Gastroesophageal sphincter (tissue), 4 donors: ENCODE data around the gene UBA6. TPM values are rescaled to one million over a fixed set of nuclear protein-coding genes. Genes with fewer than 3 reads are reported as not detected.

Experiments used
- ATAC-seq: fragments of 150-250 bp; one replicate; pipeline ENCODE4 v1.9.1; 2016; ENCODE audit warnings: mild to moderate bottlenecking, moderate library complexity
- H3K27ac ChIP-seq, 4 donors: fragments of 200-600 bp; sonication (generic) in 3 of 4; 1 replicate in 3 of 4; 2 replicates in 1 of 4; pipeline ENCODE4 v1.5.1; 2016 to 2019
- H3K27me3 ChIP-seq: fragments of 200-600 bp; sonication (generic); one replicate; pipeline ENCODE4 v1.5.1; 2019
- H3K36me3 ChIP-seq, 2 donors: fragments of 200-600 bp; sonication (generic); one replicate each; pipeline ENCODE4 v1.5.1; 2019; ENCODE audit warnings: control low read depth in 1 of 2
- H3K4me1 ChIP-seq, 3 donors: fragments of 200-600 bp; sonication (generic); 1 replicate in 2 of 3; 2 replicates in 1 of 3; pipeline ENCODE4 v1.5.1; 2016 to 2019; ENCODE audit warnings: control low read depth in 2 of 3
- H3K4me3 ChIP-seq, 2 donors: fragments of 200-600 bp; sonication (generic); one replicate each; pipeline ENCODE4 v1.5.1; 2019; ENCODE audit warnings: mild to moderate bottlenecking in 1 of 2, moderate library complexity in 1 of 2
- H3K9me3 ChIP-seq, 3 donors: fragments of 200-600 bp; sonication (generic); one replicate each; pipeline ENCODE4 v1.5.1; 2017 to 2019; ENCODE audit warnings: control low read depth in 2 of 3
- EP300 ChIP-seq: sonication (generic); formaldehyde crosslinking; IDR thresholded peaks from one replicate; pipeline ENCODE4 v1.6.1; 2017; ENCODE audit warnings: antibody characterized with exemption, mild to moderate bottlenecking
- POLR2A ChIP-seq, 2 donors: fragments of 450-650 bp; IDR thresholded peaks; one replicate each; pipeline ENCODE4 v1.6.1; 2017; ENCODE audit warnings: antibody characterized with exemption in 2 of 2, mild to moderate bottlenecking in 2 of 2, moderate library complexity in 1 of 2
- POLR2AphosphoS5 ChIP-seq: sonication (generic); formaldehyde crosslinking; IDR thresholded peaks from one replicate; pipeline ENCODE4 v1.6.1; 2017; ENCODE audit warnings: antibody characterized with exemption
- WGBS, 2 donors: methylation state at CpG; one replicate each; pipeline ENCODE4 v1.1.5; 2018; ENCODE audit warnings: low coverage in 1 of 2; 5-methylcytosine and 5-hydroxymethylcytosine counted together
- small RNA-seq, 4 donors: library from RNA; depleted of rRNA; stranded (forward); fragments of <200 nt; gene quantifications; one replicate each; pipeline ENCODE3, GENCODE V24; 2016
- total RNA-seq, 4 donors: library from RNA; depleted of rRNA; stranded (reverse); fragments of >200 nt; gene quantifications; one replicate each; pipeline ENCODE4 v1.1.0, GENCODE V29; 2016
- TF ChIP-seq, protein P1 (sequence below), 4 experiments: fragments of 200-600 bp in 2 of 4; fragments of 450-650 bp in 2 of 4; sonication (generic) in 1 of 4; IDR thresholded peaks; one replicate each; pipeline ENCODE4 v1.5.1; 2017 to 2019; ENCODE audit warnings: antibody characterized with exemption in 4 of 4, mild to moderate bottlenecking in 2 of 4, moderate library complexity in 2 of 4

The UBA6 gene
- total RNA-seq, 4 donors from 2014 or later = 29.9 to 87.6 (median 46.7) TPM

DNA sequence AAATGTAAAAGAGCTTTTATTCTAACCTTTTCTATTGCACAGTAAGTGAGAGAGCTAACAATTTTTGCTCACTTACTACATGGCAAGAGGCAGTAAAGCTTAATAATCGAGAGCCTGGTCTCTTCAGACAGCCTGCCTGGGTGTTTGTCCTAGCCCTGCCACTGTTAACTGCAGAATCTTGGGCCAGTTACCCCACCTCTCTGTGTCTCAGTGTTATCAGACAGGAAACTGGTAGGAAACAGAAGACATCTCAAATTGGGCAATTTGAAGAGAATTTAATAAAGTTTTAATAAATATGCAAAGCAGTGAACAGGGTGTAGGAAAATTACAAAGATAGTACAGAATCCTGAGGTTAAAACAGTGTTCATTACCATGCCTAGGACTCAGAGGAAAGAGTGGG is 129.0 kb downstream of the UBA6 start:
- no peak for TF ChIP-seq EP300
- TF ChIP-seq, protein P1, sequence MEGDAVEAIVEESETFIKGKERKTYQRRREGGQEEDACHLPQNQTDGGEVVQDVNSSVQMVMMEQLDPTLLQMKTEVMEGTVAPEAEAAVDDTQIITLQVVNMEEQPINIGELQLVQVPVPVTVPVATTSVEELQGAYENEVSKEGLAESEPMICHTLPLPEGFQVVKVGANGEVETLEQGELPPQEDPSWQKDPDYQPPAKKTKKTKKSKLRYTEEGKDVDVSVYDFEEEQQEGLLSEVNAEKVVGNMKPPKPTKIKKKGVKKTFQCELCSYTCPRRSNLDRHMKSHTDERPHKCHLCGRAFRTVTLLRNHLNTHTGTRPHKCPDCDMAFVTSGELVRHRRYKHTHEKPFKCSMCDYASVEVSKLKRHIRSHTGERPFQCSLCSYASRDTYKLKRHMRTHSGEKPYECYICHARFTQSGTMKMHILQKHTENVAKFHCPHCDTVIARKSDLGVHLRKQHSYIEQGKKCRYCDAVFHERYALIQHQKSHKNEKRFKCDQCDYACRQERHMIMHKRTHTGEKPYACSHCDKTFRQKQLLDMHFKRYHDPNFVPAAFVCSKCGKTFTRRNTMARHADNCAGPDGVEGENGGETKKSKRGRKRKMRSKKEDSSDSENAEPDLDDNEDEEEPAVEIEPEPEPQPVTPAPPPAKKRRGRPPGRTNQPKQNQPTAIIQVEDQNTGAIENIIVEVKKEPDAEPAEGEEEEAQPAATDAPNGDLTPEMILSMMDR (IDR thresholded peaks at IDR 0.05) = no peak
- no peak for TF ChIP-seq POLR2A (IDR thresholded peaks at IDR 0.05)
- TF ChIP-seq POLR2AphosphoS5 = no peak
- Histone ChIP-seq H3K9me3 (no peaks in the 10 kb centered on the region), H3K4me1 (no peaks in the 10 kb centered on the region), H3K27ac (no peak overlapping the region), H3K4me3 (no peak overlapping the region), H3K36me3 (no peaks in the 10 kb centered on the region), H3K27me3 (no peaks in the 10 kb centered on the region)
- no peak for ATAC-seq
- WGBS, 2 donors = 80 to 82% methylated on average over 1 of the region's 1 CpG

DNA sequence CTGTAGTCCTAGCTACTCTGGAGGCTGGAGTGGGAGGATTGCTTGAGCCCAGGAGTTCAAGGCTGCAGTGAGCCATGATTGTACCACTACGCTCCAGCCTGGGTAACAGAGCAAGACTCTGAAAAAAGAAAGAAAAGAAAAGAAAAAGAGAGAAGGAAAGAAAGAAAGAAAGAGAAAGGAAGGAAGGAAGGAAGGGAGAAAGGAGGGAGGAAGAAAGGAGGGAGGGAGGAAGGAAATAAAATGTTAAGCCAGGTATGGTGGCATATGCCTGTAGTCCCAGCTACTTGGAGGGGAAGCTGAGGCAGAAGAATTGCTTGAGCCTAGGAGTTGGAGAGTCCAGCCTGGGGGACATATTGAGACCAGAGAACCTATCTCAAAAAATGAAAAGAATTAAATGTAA is 130.4 kb downstream of the UBA6 start:
- no peak overlapping the region for H3K27ac ChIP-seq

DNA sequence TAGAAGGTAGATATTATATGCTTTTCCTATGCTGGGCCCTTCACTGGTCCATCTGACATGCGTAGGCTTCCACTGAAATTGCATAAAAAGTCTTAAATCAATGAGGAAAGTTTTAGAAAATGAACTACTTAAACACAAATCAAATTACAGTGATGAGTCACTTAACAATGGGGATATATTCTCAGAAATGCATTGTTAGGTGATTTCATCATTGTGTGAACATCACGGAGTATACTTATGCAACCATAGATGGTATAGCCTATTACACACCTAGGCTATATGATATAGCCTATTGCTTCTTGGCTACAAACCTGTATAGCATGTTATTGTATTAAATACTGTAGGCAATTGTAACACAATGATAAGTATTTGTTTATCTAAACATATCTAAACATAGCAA is 132.1 kb downstream of the UBA6 start:
- no peak for ATAC-seq
- H3K36me3 ChIP-seq = no peaks in the 10 kb centered on the region
- TF ChIP-seq POLR2AphosphoS5 = no peak
- TF ChIP-seq POLR2A (IDR thresholded peaks at IDR 0.05) = no peak
- no peak for TF ChIP-seq EP300
- TF ChIP-seq, protein P1 (IDR thresholded peaks at IDR 0.05) = no peak
- no peaks in the 10 kb centered on the region for H3K4me1 ChIP-seq
- no peaks in the 10 kb centered on the region for H3K27me3 ChIP-seq
- no peak overlapping the region for H3K4me3 ChIP-seq
- 82 to 94% methylated on average over 2 of the region's 2 CpGs for WGBS, 2 donors
- no peaks in the 10 kb centered on the region for H3K9me3 ChIP-seq
- no peak overlapping the region for H3K27ac ChIP-seq

More for the DNA sequence above, 130.4 kb downstream of the UBA6 start:
- Histone ChIP-seq H3K36me3 (no peaks in the 10 kb centered on the region), H3K4me3 (no peak overlapping the region), H3K9me3 (no peaks in the 10 kb centered on the region), H3K27me3 (no peaks in the 10 kb centered on the region), H3K4me1 (no peaks in the 10 kb centered on the region)
- WGBS, 2 donors = 91% methylated on average over 1 of the region's 1 CpG; no CpG with 5 or more reads in 1 of the 2 donors
- ATAC-seq = no peak
- no peak for TF ChIP-seq POLR2AphosphoS5
- TF ChIP-seq EP300 = no peak
- TF ChIP-seq, protein P1 (IDR thresholded peaks at IDR 0.05) = no peak
- no peak for TF ChIP-seq POLR2A (IDR thresholded peaks at IDR 0.05)

DNA sequence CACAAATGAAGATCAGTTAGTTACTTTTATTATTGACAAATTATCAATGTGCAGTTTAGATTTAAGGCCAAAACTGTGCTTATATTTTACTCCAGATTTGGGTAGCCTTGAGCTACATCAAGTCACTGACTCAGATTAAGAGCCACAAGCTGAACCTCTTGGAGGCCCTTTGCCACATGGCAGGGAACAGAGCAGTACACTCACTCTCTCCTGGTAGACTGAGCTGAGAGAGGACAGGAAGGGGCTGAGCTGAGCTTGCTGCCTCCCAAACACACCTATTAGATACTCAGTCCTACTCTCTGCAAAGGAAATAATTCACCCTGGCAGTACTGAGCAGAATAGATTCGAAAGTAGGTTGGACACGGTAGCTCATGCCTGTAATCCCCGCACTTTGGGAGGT is 134.6 kb downstream of the UBA6 start:
- TF ChIP-seq, protein P1 (IDR thresholded peaks at IDR 0.05) = no peak
- TF ChIP-seq EP300 (no peak), POLR2AphosphoS5 (no peak), POLR2A (IDR thresholded peaks at IDR 0.05) (no peak)
- Histone ChIP-seq H3K27ac (no peak overlapping the region), H3K4me3 (no peak overlapping the region), H3K9me3 (no peaks in the 10 kb centered on the region), H3K27me3 (no peaks in the 10 kb centered on the region), H3K4me1 (no peaks in the 10 kb centered on the region), H3K36me3 (no peaks in the 10 kb centered on the region)
- ATAC-seq = no peak
- WGBS, 2 donors = no CpG with 5 or more reads among the region's 3 CpGs

DNA sequence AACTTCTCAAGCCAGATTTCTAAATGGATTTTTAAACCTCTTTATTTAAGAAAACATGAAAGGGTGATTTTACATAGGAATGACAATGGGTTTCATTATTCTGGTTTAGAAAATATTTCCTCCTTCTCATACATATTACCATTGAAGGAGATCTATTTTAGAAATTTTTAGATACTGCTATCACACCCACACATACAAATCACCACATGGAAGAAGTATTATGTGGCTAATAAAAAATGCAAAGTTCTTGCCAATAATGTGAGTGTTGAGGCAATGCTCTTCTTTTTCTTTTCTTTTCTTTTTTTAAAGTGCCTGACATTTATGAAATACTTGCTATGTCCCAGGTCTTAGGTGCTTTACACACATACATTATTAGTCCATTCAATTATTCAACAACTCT is 135.7 kb downstream of the UBA6 start:
- Histone ChIP-seq H3K4me3 (no peak overlapping the region), H3K9me3 (no peaks in the 10 kb centered on the region), H3K27ac (no peak overlapping the region), H3K27me3 (no peaks in the 10 kb centered on the region), H3K4me1 (no peaks in the 10 kb centered on the region), H3K36me3 (no peaks in the 10 kb centered on the region)
- no peak for TF ChIP-seq EP300
- TF ChIP-seq, protein P1 (IDR thresholded peaks at IDR 0.05) = no peak
- TF ChIP-seq POLR2A (IDR thresholded peaks at IDR 0.05) = no peak
- no peak for TF ChIP-seq POLR2AphosphoS5
- ATAC-seq = no peak

Small RNAs within 50 kb of the gene (small RNA-seq; reads per million reads assigned to genes)
- 0 reads per million in 4 donors for gene AC096720.1
- 0 reads per million in 4 donors for gene RF00091

Other genes with a start within 250 kb of the UBA6 start
- 10 to 100 TPM; 12.4 to 48.4 (median 20.2) TPM for gene CENPC, start 155.7 kb downstream of the UBA6 start, total RNA-seq
- 1 to 10 TPM in 1 of 4 donors, under 1 TPM in 2, not detected in 1; 0.54 to 2.2 (median 0.77) TPM for gene STAP1, start 142.4 kb downstream of the UBA6 start, total RNA-seq
- not detected for gene GNRHR, start 53.2 kb upstream of the UBA6 start, total RNA-seq
- 10 to 100 TPM in 1 of 4 donors, 1 to 10 TPM in 1, under 1 TPM in 2; 0.27 to 17.6 (median 1.2) TPM for gene TMPRSS11D, start 182.8 kb upstream of the UBA6 start, total RNA-seq